Hematopoietic multipotent progenitor cell treated with erythropoietin and hydrocortisone succinate and interleukin-3 and kit ligand, for 15 days (in vitro differentiated cells): ENCODE results near the gene PCF11.
A peak's percentile ranks its signal among the peaks of the same experiment; 100 is the strongest.

ENCODE experiments used
- DNase-seq: peaks from one replicate; pipeline ENCODE4 v3.0.0-alpha.2; 2015; ENCODE audit warnings: low spot score

The PCF11 gene

GRCh38 chr11:83152264-83152663 lies 4.7 kb upstream of the PCF11 start:
- no peak for DNase-seq

GRCh38 chr11:83153764-83154163 lies 3.2 kb upstream of the PCF11 start:
- no peak for DNase-seq

- peak; percentile 100 for DNase-seq
Measured at GRCh38 chr11:83156144-83156995, 561 bp upstream of the PCF11 start.

GRCh38 chr11:83157594-83158356 lies 844 bp downstream of the PCF11 start:
- DNase-seq: peak; percentile 61

GRCh38 chr11:83158357-83158786 lies 1.4 kb downstream of the PCF11 start:
- no peak for DNase-seq

GRCh38 chr11:83158965-83159901 lies 2.3 kb downstream of the PCF11 start:
- no peak for DNase-seq

- no peak for DNase-seq
Measured at GRCh38 chr11:83159902-83160865, 3.3 kb downstream of the PCF11 start.

- DNase-seq: no peak
Measured at GRCh38 chr11:83161610-83162199, 4.8 kb downstream of the PCF11 start.

GRCh38 chr11:83162377-83162776 lies 5.4 kb downstream of the PCF11 start:
- no peak for DNase-seq

- DNase-seq: no peak
Measured at GRCh38 chr11:83166193-83166866, 9.4 kb downstream of the PCF11 start.

- DNase-seq: no peak
Measured at GRCh38 chr11:83168756-83169155, 11.8 kb downstream of the PCF11 start.

- no peak for DNase-seq
Measured at GRCh38 chr11:83170865-83171264, 13.9 kb downstream of the PCF11 start.

- no peak for DNase-seq
Measured at GRCh38 chr11:83172551-83172950, 15.6 kb downstream of the PCF11 start.

- no peak for DNase-seq
Measured at GRCh38 chr11:83174008-83174407, 17.1 kb downstream of the PCF11 start.

- DNase-seq: no peak
Measured at GRCh38 chr11:83175815-83176214, 18.9 kb downstream of the PCF11 start.

GRCh38 chr11:83181815-83182214 lies 24.9 kb downstream of the PCF11 start:
- no peak for DNase-seq

GRCh38 chr11:83185767-83186166 lies 28.8 kb downstream of the PCF11 start:
- no peak for DNase-seq

- DNase-seq: no peak
Measured at GRCh38 chr11:83187465-83187864, 30.5 kb downstream of the PCF11 start.

- DNase-seq: no peak
Measured at GRCh38 chr11:83191491-83191890, 34.6 kb downstream of the PCF11 start.

- DNase-seq: no peak
Measured at GRCh38 chr11:83191986-83192385, 35.1 kb downstream of the PCF11 start.
